ENCODE data around the gene COL27A1.

The COL27A1 gene

DNA sequence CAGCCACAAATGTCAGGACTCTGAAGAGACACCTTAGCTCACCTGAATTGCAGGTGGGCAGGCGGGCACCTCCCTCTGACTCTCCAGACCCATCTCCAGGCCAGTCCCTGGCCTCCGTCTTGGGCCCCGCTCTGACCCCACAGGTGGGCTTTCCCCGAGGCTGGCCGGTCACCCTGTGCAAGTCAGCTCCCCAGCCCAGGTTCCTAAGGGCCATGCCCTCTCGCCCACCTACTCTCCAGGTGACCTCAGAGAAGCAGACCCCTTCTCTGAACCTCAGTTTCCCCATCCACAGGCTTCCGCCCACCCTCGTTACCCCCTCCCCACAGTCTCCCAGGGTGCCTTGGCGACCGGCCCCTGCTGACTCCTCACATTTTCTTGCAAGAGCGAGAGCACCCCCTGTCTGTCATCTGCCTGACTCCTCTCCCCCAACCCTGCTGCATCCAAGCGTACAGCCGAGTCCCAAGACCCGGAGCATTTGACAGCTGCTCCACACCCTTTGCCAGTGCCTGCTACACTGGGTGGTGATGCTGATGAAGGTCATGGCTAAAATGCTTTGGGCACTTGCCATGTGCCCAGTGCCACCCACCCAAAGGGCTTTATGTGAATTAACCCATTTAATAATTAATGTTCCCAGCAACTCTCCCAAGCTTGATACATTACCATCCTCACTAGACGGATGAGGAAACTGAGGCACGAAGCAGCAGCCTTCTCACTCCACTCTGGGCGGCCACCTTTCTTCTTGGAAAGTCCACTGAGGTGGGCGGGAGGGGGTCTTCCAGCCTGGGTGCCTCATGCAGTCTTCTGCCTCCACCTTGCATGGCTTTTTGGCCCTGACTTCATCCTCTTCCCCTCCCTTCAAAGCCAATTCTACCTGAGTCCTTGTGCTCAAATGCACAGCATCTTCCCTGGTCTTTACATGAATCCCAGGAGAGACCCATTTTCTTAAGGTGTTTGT is 116.5 kb downstream of the COL27A1 start:
- DNase-seq (ENCODE audit: low read depth in 2 of 2): no peak

DNA sequence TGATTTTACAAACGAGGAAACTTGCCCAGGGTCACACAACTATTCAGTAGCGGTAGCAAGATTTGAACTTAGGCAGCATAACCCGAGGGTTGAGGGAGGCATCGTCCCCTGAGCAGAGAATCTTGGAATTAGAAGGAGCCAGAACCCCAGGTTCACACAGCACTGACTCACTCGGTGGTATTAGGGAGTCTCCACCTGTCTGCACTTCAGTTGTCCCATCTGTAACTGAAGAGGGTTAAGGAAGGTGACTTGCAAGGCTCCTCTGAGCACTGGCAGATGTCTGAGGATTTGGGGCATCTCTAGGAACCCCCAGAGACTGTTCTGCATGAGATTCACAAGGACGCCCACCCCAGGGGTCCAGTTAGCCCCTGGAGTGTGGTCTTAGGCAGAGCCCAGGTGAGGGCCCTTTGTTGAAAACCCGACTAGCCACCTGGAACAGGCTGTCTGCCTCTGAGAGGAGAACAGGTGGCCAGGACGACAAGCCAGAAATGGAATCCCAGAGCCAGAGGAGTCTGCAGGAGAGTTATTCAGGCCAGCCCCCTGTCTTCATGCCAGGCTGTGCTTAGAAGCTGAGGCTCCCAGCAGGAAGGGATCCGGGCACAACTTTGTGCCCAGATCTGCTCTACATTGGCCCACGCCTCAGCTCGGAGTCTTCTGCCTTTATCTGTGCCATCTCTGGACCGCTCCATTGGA is 117.5 kb downstream of the COL27A1 start:
- no peak for DNase-seq (ENCODE audit: low read depth in 2 of 2)

DNA sequence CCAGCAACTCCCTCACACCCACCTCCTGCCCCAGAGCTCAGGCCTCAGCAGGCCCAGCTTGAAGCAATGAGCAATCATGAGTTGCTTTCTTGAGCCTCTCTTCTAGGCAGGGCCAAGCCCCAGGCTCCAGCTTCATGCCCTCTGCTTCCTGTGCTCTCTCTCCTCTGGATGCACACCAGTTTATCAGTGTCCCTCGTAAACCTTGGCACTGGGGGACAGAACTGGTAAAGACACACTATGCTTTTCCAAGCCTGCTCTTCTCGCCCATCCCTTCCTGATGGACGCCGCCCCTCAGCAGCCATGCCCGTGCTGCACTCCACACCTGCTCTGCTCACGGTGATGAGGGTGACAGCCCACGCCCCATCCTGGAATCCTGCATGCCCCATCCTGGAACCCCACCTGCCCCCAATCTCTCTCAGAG is 118.1 kb downstream of the COL27A1 start:
- DNase-seq (ENCODE audit: low read depth in 2 of 2): no peak

DNA sequence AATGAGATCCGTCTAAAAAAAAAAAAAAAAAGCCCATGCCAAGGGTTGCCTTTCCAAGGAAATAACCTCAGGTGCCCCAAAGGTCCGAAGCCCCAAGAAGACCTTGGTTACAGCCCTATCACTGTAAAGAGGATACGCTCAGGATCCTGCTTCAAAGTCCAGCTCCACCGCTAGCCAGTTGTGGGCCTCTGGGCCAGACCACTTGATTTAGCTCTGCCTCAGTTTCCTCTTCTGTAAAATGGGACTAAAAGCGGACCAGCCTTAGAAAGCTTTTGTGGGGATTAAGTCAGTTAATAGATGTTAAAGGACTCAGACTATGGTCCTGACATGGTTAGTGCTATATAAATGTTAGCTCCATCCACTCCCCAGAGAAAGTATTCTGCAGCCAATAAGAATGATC is 118.9 kb downstream of the COL27A1 start:
- no peak for DNase-seq (ENCODE audit: low read depth in 2 of 2)

DNA sequence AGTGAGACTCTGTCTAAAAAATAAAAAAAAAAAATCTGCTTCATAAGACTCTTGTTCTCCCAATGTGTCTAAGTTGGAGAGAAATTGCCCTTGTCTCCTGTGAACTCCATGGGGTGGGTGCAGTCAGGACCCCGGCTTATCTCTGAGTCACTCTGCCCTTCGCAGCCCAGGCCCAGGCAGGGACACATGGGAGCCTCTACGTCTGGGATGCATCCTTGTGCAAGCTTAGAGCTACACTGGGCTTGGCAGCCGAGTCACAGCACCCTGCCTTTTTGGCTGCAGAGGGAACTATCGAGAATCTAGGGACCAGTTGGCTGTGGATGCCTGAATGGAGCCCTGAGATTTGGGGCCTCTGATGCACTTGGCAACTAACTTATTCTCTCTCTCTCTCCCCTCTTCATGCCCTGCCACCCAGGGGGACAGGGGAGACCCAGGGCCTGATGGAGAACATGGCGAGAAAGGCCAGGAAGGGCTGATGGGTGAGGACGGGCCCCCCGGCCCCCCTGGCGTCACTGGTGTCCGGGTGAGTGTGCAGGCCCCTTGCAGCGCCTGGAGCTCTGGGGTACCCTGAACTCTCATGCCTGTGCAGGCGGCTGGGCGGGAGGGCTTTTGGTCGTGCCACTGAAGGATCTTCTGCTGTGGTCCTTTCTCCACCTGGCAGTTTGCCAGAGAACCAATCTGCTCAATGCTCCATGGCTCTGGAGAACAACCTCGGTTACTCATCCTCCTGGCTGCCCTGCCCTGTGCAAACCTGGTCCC is 120.1 kb downstream of the COL27A1 start:
- no peak for DNase-seq (ENCODE audit: low read depth in 2 of 2)

DNA sequence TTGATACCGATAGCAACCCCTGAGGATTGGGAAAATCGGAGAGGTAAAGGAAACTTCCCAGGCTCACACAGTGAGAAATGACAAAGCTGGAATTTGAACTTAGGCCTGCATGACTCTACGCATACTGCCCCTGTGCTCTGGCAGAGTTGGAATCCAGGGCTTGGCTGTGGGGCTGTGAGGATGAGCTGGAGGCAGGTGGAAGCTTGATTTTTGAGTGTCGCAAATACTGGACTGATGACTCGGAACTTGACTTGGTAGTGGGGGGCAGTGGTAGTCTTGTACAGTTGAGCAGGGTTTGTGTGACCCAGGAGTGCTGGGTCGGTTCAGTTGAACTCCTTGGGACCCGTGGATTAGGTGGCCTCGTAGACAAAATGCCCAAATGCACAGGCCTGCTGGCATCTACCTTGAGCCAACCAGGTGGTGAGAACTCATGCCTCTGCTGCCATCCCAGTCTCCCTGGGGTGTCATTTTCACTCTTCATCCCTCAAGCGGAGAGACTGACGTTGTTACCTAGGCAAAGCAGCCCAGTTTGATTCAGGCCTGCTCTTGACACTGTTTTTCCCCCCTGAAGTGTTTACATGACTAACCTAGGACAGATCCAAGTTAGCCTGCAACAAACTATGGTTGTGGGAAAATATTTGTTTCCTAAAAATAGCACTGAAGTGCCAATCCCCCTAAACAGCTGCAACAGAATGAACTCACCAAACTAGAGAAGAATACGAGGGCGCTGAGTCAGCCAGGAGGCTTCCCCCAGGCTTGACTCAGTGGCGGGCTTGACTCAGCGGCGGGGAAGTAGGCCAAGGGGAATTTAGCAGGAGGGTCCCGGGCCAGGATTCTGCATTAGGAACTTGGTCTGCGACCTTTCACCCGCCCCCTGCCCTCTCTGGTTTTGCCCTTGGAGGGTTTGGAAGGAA is 121.8 kb downstream of the COL27A1 start:
- DNase-seq (ENCODE audit: low read depth in 2 of 2): no peak

DNA sequence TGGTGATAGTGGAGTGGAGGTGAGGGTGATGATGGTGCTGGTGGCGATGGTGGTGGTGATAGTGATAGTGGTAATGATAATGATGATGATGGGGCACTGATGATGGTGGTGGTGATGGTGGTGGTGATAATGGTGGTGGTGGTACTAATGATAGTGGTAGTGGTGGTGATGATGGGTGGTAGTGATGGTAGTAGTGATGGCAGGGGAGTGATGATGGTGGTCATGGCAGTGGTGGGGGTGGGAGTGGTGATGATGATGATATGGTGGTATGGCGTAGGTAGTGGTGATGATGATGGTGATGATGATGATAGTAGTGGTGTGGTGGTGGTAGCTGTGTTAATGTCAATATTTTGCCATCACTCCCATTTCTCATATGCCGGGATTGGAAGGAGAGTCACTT is 123.0 kb downstream of the COL27A1 start:
- DNase-seq (ENCODE audit: low read depth in 2 of 2): no peak

DNA sequence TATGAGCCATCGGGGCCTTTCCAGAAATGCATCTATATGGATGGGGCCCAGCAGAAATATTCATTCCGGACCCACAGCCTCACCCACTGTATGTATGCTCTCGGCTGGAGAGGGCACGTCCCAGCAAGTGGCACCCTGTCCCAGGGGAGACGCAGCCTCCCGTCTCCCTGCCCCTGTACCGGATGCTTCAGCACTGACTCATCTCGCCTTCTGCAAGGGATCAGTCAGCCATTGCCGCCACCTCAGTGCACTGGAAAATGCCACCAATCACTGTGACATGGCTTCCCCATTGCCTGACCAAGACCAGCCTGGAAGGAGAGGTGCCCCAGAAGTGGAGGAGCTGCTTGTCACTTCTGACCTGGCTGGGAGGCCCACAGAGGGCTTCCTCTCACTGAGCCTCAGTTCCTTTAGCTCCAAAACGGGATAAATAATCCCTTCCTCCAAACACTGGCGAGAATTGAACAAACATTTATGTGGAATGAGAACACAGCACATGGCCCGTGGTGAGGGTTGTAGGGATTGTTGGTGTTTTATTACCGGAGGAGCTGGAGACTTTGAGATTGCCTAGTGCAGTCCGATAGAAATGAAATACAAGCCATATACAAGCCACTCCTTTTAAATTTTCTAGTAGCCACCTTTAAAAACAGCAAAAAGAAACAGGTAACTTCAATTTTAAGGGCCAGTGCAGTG is 123.7 kb downstream of the COL27A1 start:
- no peak for DNase-seq (ENCODE audit: low read depth in 2 of 2)

DNA sequence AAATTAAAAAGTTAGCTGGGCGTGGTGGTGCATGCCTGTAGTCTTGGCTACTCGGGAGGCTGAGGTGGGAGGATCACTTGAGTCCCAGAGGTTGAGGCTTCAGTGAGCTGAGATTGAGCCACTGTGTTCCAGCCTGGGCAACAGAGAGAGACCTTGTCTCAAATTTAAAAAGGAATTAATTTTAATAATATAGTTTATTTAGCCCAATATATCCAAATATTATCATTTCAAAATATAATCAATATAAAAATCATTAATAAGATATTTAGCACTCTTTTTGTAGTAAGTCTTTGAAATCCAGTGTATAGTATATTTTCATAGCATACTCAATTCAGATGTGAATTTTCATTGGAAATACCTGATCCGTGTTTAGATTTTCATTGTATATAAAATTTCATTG is 124.4 kb downstream of the COL27A1 start:
- DNase-seq (ENCODE audit: low read depth in 2 of 2): no peak

DNA sequence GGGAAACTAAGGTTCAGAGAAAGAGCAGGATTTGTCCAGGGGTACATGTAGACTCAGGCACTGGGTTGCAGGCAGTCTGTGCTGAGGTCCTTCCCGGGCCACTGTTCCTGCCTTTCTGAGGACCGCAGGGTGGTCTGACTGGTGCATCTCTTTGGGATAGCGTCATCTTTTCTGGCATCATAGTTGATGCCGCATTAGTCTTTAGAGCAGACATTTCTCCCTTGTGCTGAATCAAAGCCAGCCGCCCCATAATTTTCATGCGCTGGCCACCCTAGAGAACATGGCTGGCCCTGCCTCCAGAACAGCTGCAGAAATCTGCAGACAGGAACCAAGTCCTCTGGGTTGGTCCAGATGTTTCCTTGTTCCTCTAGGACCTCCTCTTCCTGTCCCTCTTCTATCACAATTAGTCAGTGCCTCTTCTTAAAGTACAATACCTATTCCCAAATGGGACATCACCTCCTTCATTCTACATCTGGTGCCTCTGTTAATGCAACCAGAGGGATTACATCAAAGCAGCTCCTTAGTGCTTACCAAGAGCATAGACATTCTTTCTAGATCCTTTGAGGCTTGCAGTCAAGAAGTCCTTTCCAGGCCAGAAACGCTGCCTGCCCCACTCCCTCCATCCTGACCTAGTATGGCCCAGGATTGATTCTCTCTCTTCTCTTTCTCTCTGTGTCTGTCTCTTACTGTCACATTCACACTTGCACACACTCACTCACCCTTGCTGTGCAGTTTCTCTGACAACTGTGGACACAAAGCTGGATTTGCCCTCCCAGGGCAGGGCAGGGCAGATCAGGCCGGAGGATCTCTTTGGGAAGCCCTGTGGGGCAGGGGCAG is 125.5 kb downstream of the COL27A1 start:
- DNase-seq (ENCODE audit: low read depth in 2 of 2): no peak

DNA sequence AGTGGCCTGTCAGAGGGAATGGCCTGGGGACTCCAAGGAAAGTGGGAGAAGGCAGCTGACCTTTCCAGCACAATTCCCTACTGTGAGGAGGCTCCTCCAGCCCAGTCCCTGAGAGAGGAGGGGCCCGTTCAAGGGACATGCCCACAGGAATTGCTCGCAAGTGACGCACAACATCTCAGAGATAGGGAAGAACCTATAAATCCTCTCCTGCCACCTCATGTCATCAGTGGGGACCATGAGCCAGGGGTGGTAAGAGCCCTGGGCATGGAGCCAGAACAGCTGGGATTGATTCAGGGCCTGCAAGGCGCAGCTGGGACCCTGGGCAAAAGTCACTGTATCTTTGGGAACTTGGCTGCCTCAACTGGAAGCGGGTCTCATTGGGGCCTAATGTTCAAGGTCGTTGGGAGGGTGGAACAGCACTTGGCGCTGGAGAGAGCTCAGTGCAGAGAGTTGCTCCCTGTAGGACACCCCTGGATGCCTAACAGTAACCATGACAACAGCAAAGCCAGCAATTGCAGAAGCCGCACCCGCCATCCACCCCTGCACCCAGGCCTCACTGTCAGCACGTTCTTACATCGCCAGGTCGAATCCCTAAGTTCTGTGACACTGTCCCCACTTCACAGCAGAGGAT is 126.3 kb downstream of the COL27A1 start:
- DNase-seq (ENCODE audit: low read depth in 2 of 2): no peak

DNA sequence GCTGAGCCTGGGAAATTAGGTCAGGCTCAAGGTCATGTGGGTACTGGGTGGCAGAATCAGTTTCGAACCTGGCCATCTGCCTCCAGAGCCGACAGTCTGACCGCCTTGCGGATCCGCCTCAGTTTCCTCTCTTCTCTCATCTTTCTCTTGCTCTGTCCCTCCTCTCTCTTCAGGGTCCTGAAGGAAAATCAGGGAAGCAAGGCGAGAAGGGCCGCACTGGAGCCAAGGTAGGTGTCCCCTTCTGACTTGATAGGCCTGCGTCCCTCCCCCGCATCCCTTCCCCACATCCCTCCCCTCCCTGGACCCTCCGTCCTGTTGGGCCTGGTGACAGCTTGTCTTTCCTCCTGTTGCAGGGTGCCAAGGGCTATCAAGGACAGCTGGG is 126.8 kb downstream of the COL27A1 start:
- DNase-seq (ENCODE audit: low read depth in 2 of 2): no peak

DNA sequence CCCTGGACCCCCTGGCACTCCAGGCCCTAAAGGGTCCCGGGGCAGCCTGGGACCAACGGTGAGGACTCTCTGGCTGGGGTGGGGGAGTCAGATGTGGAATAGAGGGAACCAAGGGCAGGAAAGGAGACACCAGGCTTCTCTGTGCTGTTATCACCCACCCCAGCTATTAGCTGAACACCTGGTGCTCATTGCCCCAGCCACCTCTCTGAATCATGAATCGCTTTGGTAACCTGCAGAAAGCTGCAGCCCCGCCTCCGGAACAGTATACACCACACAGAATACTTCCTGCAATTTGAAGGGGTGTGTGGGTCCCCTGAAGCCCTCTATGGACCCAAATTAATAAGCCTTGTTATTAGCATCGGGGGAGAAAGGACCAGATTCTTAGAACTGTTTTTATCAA is 127.2 kb downstream of the COL27A1 start:
- DNase-seq (ENCODE audit: low read depth in 2 of 2): no peak

DNA sequence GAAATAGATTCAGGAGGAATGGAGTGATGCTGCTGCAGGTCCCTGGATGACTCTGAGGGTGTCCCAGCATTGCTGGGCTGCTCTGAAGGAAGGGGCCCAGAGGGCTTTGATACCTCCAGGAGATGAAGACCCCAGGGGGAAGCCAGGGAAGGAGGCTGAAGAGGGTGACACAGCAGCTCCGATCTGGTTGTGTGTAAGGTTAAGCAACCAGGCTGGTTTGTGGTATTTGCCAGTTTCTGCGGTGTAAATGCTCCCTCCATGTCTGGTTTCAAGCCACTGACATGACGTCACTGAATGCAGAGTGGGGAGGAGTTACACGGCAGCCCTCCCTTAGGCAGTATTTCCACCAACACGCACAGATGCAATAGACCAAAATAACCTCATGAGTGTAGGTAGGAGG is 127.6 kb downstream of the COL27A1 start:
- no peak for DNase-seq (ENCODE audit: low read depth in 2 of 2)

DNA sequence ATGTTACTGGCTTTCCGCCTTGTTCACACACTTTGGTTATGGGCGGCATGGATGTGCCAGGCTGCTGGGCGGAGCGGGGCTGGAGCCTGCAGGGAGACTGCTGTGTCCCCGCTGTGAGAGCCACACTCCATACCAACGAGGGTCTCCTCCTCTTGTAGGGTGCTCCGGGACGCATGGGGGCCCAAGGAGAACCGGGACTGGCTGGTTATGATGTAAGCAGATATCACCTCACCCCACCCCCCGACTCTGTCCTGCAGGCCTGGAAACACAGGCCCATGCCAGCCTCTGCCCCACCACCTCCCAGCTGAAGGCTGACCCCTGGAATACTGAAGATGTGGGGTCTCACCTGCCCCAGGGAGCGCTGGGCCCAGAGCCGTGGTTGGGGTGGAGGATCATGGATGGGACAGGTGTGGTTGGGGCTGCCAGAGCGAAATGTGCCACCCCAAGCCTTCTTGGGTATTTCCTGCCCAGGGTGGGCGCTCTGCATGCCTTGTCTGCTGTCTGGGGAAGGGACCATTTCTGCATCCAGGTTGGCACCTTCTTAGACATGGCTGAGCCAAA is 128.3 kb downstream of the COL27A1 start:
- DNase-seq (ENCODE audit: low read depth in 2 of 2): no peak

DNA sequence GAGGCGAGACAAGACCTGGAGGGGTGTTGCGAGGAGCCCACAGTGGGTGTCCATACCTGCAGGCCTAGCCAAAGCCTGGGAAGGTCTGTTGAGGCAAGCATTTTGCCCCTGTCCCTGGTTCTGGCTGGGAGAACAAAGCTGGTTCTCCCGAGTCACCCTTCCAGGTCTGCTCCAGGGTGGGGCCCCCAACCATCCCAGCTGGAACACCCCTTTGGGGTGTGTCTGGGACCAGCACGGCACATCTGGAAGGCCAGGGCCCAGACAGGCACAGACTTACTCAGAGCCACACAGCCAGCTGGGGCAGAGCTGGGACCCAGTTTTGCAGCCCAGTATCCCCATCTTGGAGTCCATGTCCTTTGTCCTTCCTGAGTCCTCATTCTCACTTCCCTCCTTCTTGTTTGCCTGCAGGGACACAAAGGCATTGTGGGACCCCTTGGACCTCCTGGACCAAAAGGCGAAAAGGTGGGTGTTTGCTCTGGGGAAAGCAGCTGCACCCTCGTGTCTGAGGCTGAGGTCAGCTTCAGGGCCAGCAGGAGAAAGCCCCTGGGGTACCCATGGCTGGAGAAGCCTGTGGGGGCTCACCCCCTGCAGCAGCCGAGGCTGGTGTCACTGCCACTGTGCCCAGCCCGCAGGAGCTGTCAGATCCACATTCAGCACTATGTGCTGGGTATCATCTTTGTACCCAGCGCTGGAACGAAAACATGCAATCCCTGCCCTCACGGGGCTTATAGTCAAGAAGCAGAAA is 129.2 kb downstream of the COL27A1 start:
- DNase-seq (ENCODE audit: low read depth in 2 of 2): no peak

DNA sequence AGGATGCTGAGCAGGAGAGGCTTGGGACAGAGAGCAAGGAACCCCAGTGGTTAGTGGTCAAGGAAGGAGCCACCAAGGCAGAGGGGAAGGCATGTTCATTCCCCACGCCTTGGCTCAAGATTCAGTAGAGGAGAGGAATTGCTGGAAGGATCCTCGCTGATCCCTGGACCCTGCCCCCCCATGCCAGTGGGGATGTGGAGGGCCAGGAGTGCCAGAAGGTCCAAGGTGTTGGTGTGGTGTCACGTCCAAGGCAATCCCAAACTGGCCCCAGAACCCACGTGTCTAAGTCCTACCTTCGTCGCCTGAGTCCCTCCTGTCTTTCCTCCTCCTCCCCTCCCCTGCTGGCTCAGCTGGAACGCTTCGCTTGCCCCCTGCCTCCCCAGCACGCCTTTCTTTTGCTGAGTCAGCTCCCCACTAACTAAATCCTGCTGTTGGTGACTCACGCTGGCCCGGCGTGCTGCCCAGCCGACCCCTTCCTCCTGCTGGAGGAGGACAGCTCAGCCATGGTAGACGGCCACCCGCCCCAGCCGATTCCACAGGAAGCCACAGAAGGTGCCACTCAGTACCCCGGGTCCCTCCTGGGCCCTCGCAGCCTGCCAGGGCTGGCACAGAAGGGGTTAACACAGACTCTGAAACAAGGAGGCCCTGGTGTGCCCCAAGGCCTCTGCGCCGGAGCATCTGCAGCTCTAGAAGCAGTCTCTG is 130.0 kb downstream of the COL27A1 start:
- DNase-seq (ENCODE audit: low read depth in 2 of 2): no peak
